PC-3 (cell line): ENCODE data around the gene ST7. TPM values are rescaled to one million over a fixed set of nuclear protein-coding genes. Genes with fewer than 3 reads are reported as not detected.
A peak's percentile ranks its signal among the peaks of the same experiment; 100 is the strongest.

ENCODE experiments used
- ATAC-seq: fragments of 200-7000 bp; cut with Tn5 transposase; 2 replicates; pipeline ENCODE4 v1.9.1; 2020; ENCODE audit warnings: mild to moderate bottlenecking, moderate library complexity
- BruUV-seq: library from RNA; stranded (reverse); fragments of 400-500 nt; replicated peaks from 2 replicates; lab custom pipeline; 2021; lab: Mats Ljungman, UMichigan
- CTCF ChIA-PET: fragments of 300-600 bp; sonication (Branson Sonifier 250); formaldehyde crosslinking; loops from one replicate; lab custom pipeline; 2022; ENCODE audit warnings: antibody characterized with exemption; lab: Charles Lee
- POLR2A ChIA-PET: fragments of 300-600 bp; sonication (Branson Sonifier 250); formaldehyde crosslinking; loops from one replicate; lab custom pipeline; 2022; ENCODE audit warnings: antibody characterized with exemption; ENCODE audit not compliant: unreplicated experiment; lab: Charles Lee
- DNase-seq: peaks from one replicate; pipeline ENCODE4 v3.0.0-alpha.2; 2015
- H2AFZ ChIP-seq: fragments of 300-600 bp; sonication (generic); 2 replicates; pipeline ENCODE4 v1.6.0; 2016; ENCODE audit warnings: antibody characterized with exemption, low read length
- H3F3A ChIP-seq: fragments of 300-600 bp; sonication (generic); one replicate; pipeline ENCODE4 v1.6.0; 2017; ENCODE audit warnings: antibody characterized with exemption, low read length, control low read depth, mild to moderate bottlenecking; ENCODE audit not compliant: unreplicated experiment
- H3K27ac ChIP-seq: fragments of 300-600 bp; sonication (generic); 2 replicates; pipeline ENCODE4 v1.5.1; 2016; ENCODE audit warnings: mild to moderate bottlenecking, low read length
- H3K27me3 ChIP-seq: fragments of 300-600 bp; sonication (generic); 2 replicates; pipeline ENCODE4 v1.6.1; 2016; ENCODE audit warnings: low read length, mixed read lengths
- H3K36me3 ChIP-seq: fragments of 300-600 bp; sonication (generic); 2 replicates; pipeline ENCODE4 v1.6.1; 2016; ENCODE audit warnings: low read depth, mixed run types, low read length, mixed read lengths
- H3K4me1 ChIP-seq: fragments of 300-600 bp; sonication (generic); 2 replicates; pipeline ENCODE4 v1.5.1; 2016; ENCODE audit warnings: low read length; ENCODE audit not compliant: insufficient read depth
- H3K4me2 ChIP-seq: fragments of 300-600 bp; sonication (generic); 2 replicates; pipeline ENCODE4 v1.6.0; 2016; ENCODE audit warnings: low read length
- H3K4me3 ChIP-seq: fragments of 300-600 bp; sonication (generic); 2 replicates; pipeline ENCODE4 v1.5.1; 2016; ENCODE audit warnings: mild to moderate bottlenecking, low read length, mixed read lengths
- H3K79me2 ChIP-seq: fragments of 300-600 bp; sonication (generic); 2 replicates; pipeline ENCODE4 v1.6.1; 2017; ENCODE audit warnings: low read length, mixed read lengths
- H3K9ac ChIP-seq: fragments of 300-600 bp; sonication (generic); 2 replicates; pipeline ENCODE4 v1.6.0; 2016; ENCODE audit warnings: mild to moderate bottlenecking, low read length
- H3K9me2 ChIP-seq: fragments of 300-600 bp; sonication (generic); replicated peaks from 2 replicates; pipeline ENCODE4 v1.6.1; 2016; ENCODE audit warnings: mixed run types, low read length, mixed read lengths
- H3K9me3 ChIP-seq: fragments of 300-600 bp; sonication (generic); 2 replicates; pipeline ENCODE4 v1.6.1; 2016; ENCODE audit warnings: low read length, mixed read lengths
- H4K20me1 ChIP-seq: fragments of 300-600 bp; sonication (generic); 2 replicates; pipeline ENCODE4 v1.6.1; 2016; ENCODE audit warnings: low read length, mixed read lengths
- CTCF ChIP-seq: fragments of 300-600 bp; sonication (generic); conservative IDR thresholded peaks from 2 replicates; pipeline ENCODE4 v1.5.1; 2017; ENCODE audit warnings: antibody characterized with exemption, low read depth, mild to moderate bottlenecking, low read length
- EZH2 ChIP-seq: fragments of 300-600 bp; sonication (generic); IDR thresholded peaks from one replicate; pipeline ENCODE4 v1.6.1; 2017; ENCODE audit warnings: antibody characterized with exemption, mild to moderate bottlenecking, low read length; ENCODE audit not compliant: unreplicated experiment
- EZH2phosphoT487 ChIP-seq: fragments of 300-600 bp; sonication (generic); IDR thresholded peaks from 2 replicates; pipeline ENCODE4 v1.6.1; 2018; ENCODE audit warnings: mild to moderate bottlenecking, antibody characterized with exemption, low read length, borderline replicate concordance
- intact Hi-C: fragments of 100-400 bp; cut with micrococcal nuclease; formaldehyde crosslinking; loops from 2 replicates; pipeline ENCODE4 v1.9.0; 2023
- total RNA-seq: library from RNA; depleted of rRNA; stranded (reverse); fragments of >200 nt; gene quantifications from 2 replicates; pipeline ENCODE4 v1.2.3, GENCODE V29; 2014

ST7 gene
- total RNA-seq, 1 experiment from 2014 or later, result 19.7 TPM

GRCh38 chr7:116929914-116930913 is 23.1 kb upstream of the ST7 start:
- no peaks in the 10 kb centered on the region for H3K36me3 ChIP-seq
- H2AFZ ChIP-seq, result peak overlapping the region; percentile 80
- peak overlapping the region; percentile 40; the same call in 1 of the 2 replicates for H3K4me3 ChIP-seq
- intact Hi-C loops, result loop anchor here (1.0 to 2.0 kb wide), 4 partner anchors 55 to 457 kb away; no protein-coding TSS in a partner anchor
- ATAC-seq, result peak; percentile 96
- no peak for TF ChIP-seq EZH2
- peak; percentile 91 for TF ChIP-seq CTCF
- H3K9me2 ChIP-seq, result no peaks in the 10 kb centered on the region
- DNase-seq, result peak; percentile 91
- no peak overlapping the region for H3K9ac ChIP-seq
- no peaks in the 10 kb centered on the region for H3K9me3 ChIP-seq
- ChIA-PET POLR2A (interaction anchor here (0.5 to 0.6 kb wide), 2 partner anchors 27 to 79 kb away, joined by 3 to 4 read pairs; no protein-coding TSS in a partner anchor), CTCF (interaction anchor here (0.6 to 1.7 kb wide), 4 partner anchors 24 to 203 kb away, joined by 3 to 8 read pairs (median 4); partner anchors contain the start of gene ST7)
- H3F3A ChIP-seq, result no peaks in the 10 kb centered on the region
- H3K27me3 ChIP-seq, result no peaks in the 10 kb centered on the region
- no peak overlapping the region for H3K27ac ChIP-seq
- H4K20me1 ChIP-seq, result no peaks in the 10 kb centered on the region
- H3K4me1 ChIP-seq, result peaks cover 7% of the 10 kb centered on the region; the same call in 1 of the 2 replicates
- BruUV-seq, result no TSS peak
- peak overlapping the region; percentile 75 for H3K4me2 ChIP-seq
- H3K79me2 ChIP-seq, result no peaks in the 10 kb centered on the region

GRCh38 chr7:116932566-116932965 is 20.7 kb upstream of the ST7 start:
- Histone ChIP-seq H3K4me2 (no peak overlapping the region), H3K9me2 (no peaks in the 10 kb centered on the region), H3K27ac (no peak overlapping the region), H3F3A (no peaks in the 10 kb centered on the region), H3K4me1 (peaks cover 7% of the 10 kb centered on the region; the same call in 1 of the 2 replicates), H4K20me1 (no peaks in the 10 kb centered on the region), H3K27me3 (no peaks in the 10 kb centered on the region), H3K36me3 (no peaks in the 10 kb centered on the region), H3K9me3 (no peaks in the 10 kb centered on the region), H2AFZ (no peak overlapping the region), H3K9ac (no peak overlapping the region), H3K4me3 (no peak overlapping the region), H3K79me2 (no peaks in the 10 kb centered on the region)
- intact Hi-C loops, result no loop called here
- CTCF ChIA-PET, result interaction anchor here (1.0 kb wide), 1 partner anchor 56 kb away, joined by 3 read pairs; no protein-coding TSS in a partner anchor
- DNase-seq, result no peak
- no TSS peak for BruUV-seq
- POLR2A ChIA-PET, result no interaction called here
- no peak for ATAC-seq
- TF ChIP-seq CTCF (no peak), EZH2phosphoT487 (no peak), EZH2 (no peak)
